GM21526 (cell line): Measurements from ENCODE around the gene NXN.

ENCODE experiments used
- ATAC-seq: cut with Tn5 transposase; IDR thresholded peaks from one replicate; pipeline ENCODE4 v1.9.1; 2021; ENCODE audit warnings: moderate library complexity; ENCODE audit not compliant: unreplicated experiment, low FRiP score

The NXN gene

GRCh38 chr17:979539-980405, at the start of gene NXN:
Gene NXN, minus strand, starts transcription at chr17:979776.
- ATAC-seq, result peak; percentile 59

DNA sequence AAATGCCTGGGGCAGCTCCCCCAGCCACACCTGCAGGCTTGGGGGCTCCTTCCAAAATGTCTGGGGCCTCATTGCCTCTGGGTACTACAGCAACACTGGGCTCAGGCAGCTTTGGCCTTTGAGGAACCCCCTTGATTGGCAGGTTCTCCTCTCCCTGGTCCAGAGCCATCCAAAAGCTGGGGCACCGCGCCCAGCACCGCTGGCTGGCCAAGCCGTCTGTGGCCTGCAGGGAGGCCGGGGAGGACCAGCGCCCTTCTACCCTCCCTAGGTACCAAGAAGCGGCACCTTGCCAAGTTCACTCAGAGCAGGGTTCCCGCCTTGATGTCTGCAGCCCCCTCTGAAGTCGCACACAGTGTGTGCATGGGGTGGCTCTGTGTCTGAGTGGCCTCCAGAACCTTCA, 47.5 kb upstream of the NXN start:
- no peak for ATAC-seq

- ATAC-seq, result no peak
These were observed 47.0 kb upstream of the NXN start for GRCh38 chr17:1026599-1026975.

- ATAC-seq, result no peak
These were observed 46.4 kb upstream of the NXN start for GRCh38 chr17:1025733-1026598.

DNA sequence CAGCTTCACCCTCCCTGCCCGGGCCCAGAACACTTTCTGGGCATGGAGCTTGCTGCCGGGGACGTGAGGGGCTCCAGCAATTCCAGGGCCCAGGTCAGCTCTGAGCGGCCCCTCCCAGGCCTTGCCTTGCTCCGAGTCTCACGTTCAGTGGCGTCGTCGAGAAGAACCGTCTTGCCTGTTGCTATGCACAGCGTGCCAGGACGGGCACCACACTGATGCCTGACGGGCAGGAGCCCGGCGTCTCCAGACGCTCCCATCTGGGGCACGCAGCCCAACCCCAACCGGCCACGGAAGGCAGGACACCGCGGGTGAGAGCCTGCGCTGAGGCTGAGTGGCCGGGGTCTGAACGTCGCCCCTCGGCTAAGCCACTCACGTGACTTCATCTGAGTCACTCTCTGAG, 44.5 kb upstream of the NXN start:
- no peak for ATAC-seq

GRCh38 chr17:1022278-1023024, 42.9 kb upstream of the NXN start:
- ATAC-seq, result no peak

DNA sequence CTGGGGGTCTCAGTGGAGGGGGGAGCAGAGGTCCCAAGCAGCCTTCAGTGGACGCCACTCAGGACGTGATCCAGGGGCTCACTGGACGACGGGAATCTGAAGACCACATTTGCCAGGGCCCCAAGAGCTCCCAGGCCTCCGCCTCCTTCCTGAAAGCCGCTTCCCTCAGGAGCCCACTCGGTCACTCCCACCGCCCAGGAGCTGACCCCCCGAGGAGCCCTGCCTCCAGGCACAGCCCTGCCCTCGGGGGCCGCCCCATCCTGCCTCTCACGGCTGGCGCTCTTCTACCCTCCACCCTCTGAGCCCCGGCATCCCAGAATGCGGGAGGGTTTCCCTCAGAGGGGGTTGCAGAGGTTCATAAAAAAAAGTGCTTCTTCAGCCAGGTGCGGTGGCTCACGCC, 41.6 kb upstream of the NXN start:
- no peak for ATAC-seq

- no peak for ATAC-seq
These were observed 39.9 kb upstream of the NXN start for GRCh38 chr17:1019451-1019850.

GRCh38 chr17:1018547-1018946, 39.0 kb upstream of the NXN start:
- no peak for ATAC-seq

DNA sequence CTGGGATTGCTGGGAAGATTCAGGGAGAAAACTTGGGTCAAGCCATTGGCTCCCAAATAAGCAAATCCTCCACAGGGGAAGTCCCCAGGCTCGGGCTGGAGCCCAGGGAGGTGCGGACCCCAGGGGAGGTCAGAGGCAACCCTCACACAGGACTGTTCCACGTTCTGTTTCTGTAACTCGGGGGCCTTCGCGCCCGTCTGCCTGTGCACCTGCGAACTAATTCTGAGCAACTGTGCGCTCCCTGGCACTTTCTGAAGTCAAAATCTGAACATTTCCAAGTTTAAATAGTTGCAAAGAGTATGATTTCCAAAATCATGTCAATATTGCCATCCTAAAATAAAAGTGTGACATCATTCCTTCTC, 34.1 kb upstream of the NXN start:
- ATAC-seq, result no peak

DNA sequence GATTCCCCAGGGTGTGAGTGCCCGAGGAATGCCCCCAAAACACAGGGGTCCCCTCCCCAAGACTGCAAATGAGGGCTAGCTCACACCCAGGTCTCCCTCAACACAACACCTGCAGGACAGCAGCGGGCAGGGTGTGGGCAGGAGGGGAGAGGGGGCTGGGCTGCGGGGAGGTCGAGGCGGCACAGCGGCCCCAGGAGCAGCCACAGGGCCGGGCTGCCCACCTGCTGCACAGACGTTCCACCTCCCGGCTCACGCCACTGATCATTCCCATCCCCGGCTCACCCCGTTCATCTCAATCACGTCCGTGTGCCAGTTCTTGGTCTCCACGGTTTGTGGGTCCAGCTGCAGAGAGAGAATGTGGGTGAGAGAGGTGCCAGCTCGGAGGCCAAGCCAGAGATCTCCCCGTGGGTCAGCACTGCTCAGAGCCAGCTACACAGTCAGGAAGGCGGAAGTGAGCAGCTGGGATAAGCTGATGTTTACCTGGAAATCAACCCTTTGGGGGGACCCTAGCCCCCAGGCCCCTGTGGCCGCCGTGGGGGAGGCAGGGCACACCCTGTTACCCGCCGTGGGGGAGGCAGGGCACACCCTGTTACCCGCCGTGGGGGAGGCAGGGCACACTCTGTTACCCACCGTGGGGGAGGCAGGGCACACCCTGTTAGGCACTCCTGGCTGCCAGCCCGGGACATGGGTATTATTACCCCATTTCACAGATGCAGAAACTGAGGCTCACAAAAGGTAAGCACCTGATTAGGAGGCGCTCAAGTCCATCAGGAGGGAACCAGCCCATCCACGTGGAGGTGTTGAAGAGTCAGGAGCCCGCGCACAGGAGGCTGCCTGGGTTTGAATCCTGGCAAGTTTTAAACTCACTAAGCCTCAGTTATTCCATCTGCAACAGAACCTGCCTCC, 33.5 kb upstream of the NXN start:
- ATAC-seq, result no peak

GRCh38 chr17:1011760-1012735, 32.5 kb upstream of the NXN start:
- no peak for ATAC-seq

GRCh38 chr17:1011138-1011537, 31.6 kb upstream of the NXN start:
- ATAC-seq, result no peak

GRCh38 chr17:1010586-1010985, 31.0 kb upstream of the NXN start:
- no peak for ATAC-seq

DNA sequence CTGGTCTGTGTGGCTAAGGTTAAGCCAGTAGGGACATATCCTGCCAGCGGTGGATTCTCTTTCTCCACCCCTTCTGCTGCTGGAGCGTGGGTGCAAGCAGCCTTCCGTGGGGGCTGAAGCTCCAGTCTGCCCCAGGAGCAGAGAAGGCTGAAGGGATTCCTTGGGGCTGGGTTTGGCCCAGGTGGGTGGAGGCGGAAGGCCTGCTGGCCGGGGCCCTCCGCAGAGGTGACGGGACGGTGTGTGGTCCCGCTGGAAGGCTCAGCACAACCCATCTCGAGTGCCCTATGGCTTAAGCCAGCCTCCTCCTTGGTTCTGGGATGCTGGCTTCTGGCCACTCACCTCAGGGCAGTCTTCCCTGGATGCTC, 30.5 kb upstream of the NXN start:
- ATAC-seq, result no peak

DNA sequence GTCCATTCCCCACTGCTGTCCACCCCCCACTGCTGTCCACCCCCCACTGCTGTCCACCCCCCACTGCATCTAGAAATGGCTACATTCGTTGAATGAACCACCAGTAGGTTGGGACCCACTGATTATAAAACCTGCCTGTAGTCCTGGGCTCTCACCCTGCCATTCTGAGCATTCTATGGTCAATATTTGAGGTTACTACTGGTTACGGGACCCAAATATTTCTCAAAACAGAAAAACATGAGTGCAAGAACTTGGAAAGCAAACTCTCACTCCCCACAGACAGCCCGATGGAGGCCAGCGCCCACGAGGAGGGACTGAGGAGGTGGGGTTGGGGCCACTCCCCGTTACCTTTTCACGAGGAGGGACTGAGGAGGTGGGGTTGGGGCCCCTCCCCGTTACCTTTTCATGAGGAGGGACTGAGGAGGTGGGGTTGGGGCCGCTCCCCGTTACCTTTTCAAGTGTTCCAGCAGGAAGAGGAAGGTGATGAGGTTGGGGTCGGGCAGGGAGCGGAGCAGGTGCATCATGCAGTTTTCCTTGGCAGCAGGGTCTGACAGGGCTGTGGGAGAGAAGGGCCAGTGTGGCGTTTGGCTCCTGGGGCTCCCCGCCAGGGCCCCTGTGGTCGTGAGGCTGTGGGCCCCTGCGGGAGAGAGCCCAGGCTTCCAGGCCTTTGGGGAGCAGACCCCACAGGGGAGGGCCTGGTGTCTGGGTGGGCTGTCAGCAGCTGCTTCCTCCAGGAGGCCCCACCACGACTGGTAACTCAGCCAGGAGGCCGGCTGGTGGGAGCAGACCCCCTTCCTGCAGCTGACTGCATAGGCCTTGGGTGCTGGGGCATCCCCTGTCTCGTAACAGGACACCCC, 29.9 kb upstream of the NXN start:
- no peak for ATAC-seq

GRCh38 chr17:1008008-1008761, 28.6 kb upstream of the NXN start:
- no peak for ATAC-seq
